Measurements from ENCODE around the gene TRPV5.

The TRPV5 gene

GRCh38 chr7:142886866-142887265 is 46.7 kb downstream of the TRPV5 start:
- peak overlapping the region in 1 of 3 experiments; percentile 13 for H3K27ac Mint-ChIP-seq
- no peaks in the 10 kb centered on the region for H3K36me3 Mint-ChIP-seq (ENCODE audit: low read depth)
- no peak for TF ChIP-seq CTCF (IDR thresholded peaks at IDR 0.05; ENCODE audit: unreplicated experiment in 3 of 3)
- H3K9me3 Mint-ChIP-seq, result no peaks in the 10 kb centered on the region
- H3K27me3 Mint-ChIP-seq (ENCODE audit: low read depth), result peaks cover 3% of the 10 kb centered on the region
- H3K4me1 Mint-ChIP-seq, result no peaks in the 10 kb centered on the region
- H3K4me3 Mint-ChIP-seq, result no peak overlapping the region

- Mint-ChIP-seq H3K27me3 (ENCODE audit: low read depth) (peaks cover 6% of the 10 kb centered on the region), H3K4me3 (peak within 1 kb of the TSS in 2 of 3 experiments; percentile 47 to 77), H3K4me1 (no peaks in the 10 kb centered on the region), H3K27ac (peak within 1 kb of the TSS; percentile 33 to 79 (median 69)), H3K36me3 (ENCODE audit: low read depth) (no peaks in the 10 kb centered on the region), H3K9me3 (no peaks in the 10 kb centered on the region)
- TF ChIP-seq CTCF (IDR thresholded peaks at IDR 0.05; ENCODE audit: unreplicated experiment in 3 of 3), result no peak
Observed at GRCh38 chr7:142885311-142886230, 48.0 kb downstream of the TRPV5 start, which contains the start of gene TRPV6. Gene TRPV6 (minus strand): TSS chr7:142885745.

- peak overlapping the region in 2 of 3 experiments; percentile 14 to 58 for H3K4me3 Mint-ChIP-seq
- H3K4me1 Mint-ChIP-seq, result no peaks in the 10 kb centered on the region
- H3K27ac Mint-ChIP-seq, result peak overlapping the region; percentile 33 to 79 (median 69)
- H3K9me3 Mint-ChIP-seq, result no peaks in the 10 kb centered on the region
- no peaks in the 10 kb centered on the region for H3K36me3 Mint-ChIP-seq (ENCODE audit: low read depth)
- peaks cover 16% of the 10 kb centered on the region for H3K27me3 Mint-ChIP-seq (ENCODE audit: low read depth)
- no peak for TF ChIP-seq CTCF (IDR thresholded peaks at IDR 0.05; ENCODE audit: unreplicated experiment in 3 of 3)
Observed at GRCh38 chr7:142884286-142884640, 49.3 kb downstream of the TRPV5 start.

- Mint-ChIP-seq H3K4me1 (no peaks in the 10 kb centered on the region), H3K27ac (peak overlapping the region; percentile 33 to 79 (median 69)), H3K36me3 (ENCODE audit: low read depth) (no peaks in the 10 kb centered on the region), H3K9me3 (no peaks in the 10 kb centered on the region), H3K4me3 (peak overlapping the region in 2 of 3 experiments; percentile 14 to 28), H3K27me3 (ENCODE audit: low read depth) (peaks cover 16% of the 10 kb centered on the region)
- TF ChIP-seq CTCF (IDR thresholded peaks at IDR 0.05; ENCODE audit: unreplicated experiment in 3 of 3), result no peak
Observed at GRCh38 chr7:142883571-142884285, 49.8 kb downstream of the TRPV5 start.

GRCh38 chr7:142883145-142883544 is 50.4 kb downstream of the TRPV5 start:
- peaks cover 16% of the 10 kb centered on the region for H3K27me3 Mint-ChIP-seq (ENCODE audit: low read depth)
- H3K36me3 Mint-ChIP-seq (ENCODE audit: low read depth), result no peaks in the 10 kb centered on the region
- TF ChIP-seq CTCF (IDR thresholded peaks at IDR 0.05; ENCODE audit: unreplicated experiment in 3 of 3), result no peak
- no peaks in the 10 kb centered on the region for H3K4me1 Mint-ChIP-seq
- H3K4me3 Mint-ChIP-seq, result no peak overlapping the region
- peak overlapping the region in 1 of 3 experiments; percentile 79 for H3K27ac Mint-ChIP-seq
- H3K9me3 Mint-ChIP-seq, result no peaks in the 10 kb centered on the region

Data from nephron (organoid).